K562 treated with DMSO at 1 percent for 4 hours (cell line): Measurements from ENCODE around the gene KRTAP10-9. TPM values are rescaled to one million over a fixed set of nuclear protein-coding genes. Genes with fewer than 3 reads are reported as not detected.

Source experiments
- total RNA-seq: library from RNA; unstranded; fragments of 300-600 nt; gene quantifications from 2 replicates; pipeline ENCODE4 v1.2.3, GENCODE V29; 2022; ENCODE audit not compliant: insufficient read depth

The KRTAP10-9 gene
- total RNA-seq = not detected in 2 replicates

GRCh38 chr21:44626673-44627143 is at the start of gene KRTAP10-9:
TSS of gene KRTAP10-9 (plus strand) at chr21:44627093. CDS start at chr21:44627172, 79 bp downstream.

DNA sequence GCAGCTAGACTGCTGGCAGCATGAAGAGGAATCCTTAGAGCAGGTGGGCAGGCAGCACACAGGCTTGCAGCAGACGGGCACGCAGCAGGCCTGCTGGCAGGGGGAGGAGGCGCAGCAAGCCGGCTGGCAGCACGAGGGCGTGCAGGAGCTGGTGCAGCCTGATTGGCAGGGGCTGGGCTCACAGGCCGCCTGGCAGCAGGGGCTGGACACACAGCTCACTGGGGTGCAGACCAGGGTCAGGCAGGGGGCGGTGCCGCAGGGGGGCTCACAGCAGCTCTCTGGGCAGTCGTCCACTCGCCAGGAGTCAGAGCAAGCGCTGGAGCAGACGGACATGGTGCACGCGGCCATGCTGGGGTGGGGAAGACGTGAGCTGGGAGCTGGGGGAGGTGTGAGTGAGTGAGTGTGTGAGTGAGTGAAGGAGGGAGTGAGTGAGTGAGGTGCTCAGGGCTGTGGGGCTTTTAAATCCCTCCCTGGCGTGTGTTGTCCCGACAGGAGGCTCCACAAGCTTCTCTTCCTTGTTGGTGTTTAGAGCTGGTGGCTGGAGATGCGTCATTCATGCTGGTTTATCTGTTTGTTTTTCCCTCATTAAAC is 46.6 kb upstream of the KRTAP10-9 start, which contains the start of gene KRTAP10-5:
KRTAP10-5 (minus strand) TSS at position 374 of the 591 bp plus-strand sequence; CDS start at position 348, 26 bp downstream.

GRCh38 chr21:44592446-44593311 is 34.2 kb upstream of the KRTAP10-9 start, which contains the start of gene KRTAP10-6:
TSS of gene KRTAP10-6 (minus strand) at chr21:44592505. CDS start at chr21:44592484, 21 bp downstream.

DNA sequence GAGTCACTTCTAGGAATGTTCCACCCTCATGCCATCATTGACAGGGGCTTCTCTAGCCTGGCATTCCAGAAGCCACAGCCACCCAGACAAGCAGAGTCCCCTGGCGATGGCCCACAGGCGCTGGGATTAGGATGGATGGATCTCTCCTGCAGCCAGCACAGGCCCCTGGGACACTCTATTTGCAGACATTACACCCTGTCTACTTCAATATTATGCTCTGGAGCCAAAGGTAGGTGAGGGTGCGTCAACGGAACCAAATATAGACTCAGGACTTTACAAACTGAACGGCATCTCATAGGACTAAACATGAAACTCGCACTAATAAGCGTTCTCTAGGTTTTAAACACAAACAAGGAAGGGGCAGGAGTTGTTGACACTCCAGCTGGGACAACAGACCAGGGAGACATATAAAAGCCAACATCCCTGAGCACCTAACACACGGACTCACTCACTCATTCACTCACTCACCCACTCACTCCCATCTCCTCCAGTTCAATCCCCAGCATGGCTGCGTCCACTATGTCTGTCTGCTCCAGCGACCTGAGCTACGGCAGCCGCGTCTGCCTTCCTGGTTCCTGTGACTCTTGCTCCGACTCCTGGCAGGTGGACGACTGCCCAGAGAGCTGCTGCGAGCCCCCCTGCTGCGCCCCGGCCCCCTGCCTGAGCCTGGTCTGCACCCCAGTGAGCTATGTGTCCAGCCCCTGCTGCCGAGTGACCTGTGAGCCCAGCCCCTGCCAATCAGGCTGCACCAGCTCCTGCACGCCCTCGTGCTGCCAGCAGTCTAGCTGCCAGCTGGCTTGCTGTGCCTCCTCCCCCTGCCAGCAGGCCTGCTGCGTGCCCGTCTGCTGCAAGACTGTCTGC is 26.5 kb upstream of the KRTAP10-9 start, which contains the start of gene KRTAP10-7:
KRTAP10-7 (plus strand) TSS at position 480 of the 861 bp plus-strand sequence; CDS start at position 505, 25 bp downstream.

DNA sequence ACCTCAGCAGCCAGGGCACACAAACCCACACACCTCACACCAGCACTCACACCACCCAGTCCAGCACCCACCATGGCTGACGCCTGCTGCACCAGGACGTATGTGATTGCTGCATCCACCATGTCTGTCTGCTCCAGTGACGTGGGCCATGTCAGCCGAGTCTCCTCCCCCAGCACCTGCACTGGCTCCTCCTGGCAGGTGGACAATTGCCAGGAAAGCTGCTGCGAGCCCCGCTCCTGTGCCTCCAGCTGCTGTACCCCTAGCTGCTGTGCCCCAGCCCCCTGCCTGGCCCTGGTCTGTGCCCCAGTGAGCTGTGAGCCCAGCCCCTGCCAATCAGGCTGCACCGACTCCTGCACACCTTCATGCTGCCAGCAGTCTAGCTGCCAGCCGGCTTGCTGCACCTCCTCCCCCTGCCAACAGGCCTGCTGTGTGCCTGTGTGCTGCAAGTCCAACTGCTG is 14.8 kb upstream of the KRTAP10-9 start, which contains the start of gene KRTAP10-8:
KRTAP10-8 (plus strand) TSS at position 51 of the 458 bp plus-strand sequence; CDS start at position 73, 22 bp downstream.

DNA sequence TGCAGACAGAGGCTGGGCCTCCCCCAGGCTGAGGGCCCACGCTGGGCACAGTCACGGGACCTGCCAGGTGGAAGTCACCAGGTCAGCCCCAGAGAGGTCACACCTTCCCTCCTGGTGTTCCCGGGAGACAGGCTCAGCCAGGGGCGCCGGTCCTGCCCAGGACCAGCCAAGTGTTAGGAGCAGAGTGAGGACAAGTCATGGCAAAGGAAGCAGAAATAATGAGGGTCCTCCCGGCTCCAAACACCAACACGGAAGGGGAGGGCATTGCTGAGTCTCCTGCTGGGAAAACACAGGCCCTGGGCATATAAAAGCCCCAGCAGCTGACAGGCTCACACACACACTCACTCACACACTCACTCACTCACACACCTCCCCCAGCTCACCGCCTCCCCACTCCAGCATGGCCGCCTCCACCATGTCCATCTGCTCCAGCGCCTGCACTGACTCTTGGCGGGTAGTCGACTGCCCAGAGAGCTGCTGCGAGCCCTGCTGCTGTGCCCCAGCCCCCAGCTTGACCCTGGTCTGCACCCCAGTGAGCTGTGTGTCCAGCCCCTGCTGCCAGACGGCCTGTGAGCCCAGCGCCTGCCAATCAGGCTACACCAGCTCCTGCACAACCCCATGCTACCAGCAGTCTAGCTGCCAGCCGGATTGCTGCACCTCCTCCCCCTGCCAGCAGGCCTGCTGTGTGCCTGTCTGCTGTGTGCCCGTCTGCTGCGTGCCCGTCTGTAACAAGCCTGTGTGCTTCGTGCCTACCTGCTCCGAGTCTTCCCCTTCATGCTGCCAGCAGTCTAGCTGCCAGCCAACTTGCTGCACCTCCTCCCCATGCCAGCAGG is 10.3 kb downstream of the KRTAP10-9 start, which contains the start of gene KRTAP10-10:
KRTAP10-10 (plus strand) TSS at position 339 of the 833 bp plus-strand sequence; CDS start at position 401, 62 bp downstream.

DNA sequence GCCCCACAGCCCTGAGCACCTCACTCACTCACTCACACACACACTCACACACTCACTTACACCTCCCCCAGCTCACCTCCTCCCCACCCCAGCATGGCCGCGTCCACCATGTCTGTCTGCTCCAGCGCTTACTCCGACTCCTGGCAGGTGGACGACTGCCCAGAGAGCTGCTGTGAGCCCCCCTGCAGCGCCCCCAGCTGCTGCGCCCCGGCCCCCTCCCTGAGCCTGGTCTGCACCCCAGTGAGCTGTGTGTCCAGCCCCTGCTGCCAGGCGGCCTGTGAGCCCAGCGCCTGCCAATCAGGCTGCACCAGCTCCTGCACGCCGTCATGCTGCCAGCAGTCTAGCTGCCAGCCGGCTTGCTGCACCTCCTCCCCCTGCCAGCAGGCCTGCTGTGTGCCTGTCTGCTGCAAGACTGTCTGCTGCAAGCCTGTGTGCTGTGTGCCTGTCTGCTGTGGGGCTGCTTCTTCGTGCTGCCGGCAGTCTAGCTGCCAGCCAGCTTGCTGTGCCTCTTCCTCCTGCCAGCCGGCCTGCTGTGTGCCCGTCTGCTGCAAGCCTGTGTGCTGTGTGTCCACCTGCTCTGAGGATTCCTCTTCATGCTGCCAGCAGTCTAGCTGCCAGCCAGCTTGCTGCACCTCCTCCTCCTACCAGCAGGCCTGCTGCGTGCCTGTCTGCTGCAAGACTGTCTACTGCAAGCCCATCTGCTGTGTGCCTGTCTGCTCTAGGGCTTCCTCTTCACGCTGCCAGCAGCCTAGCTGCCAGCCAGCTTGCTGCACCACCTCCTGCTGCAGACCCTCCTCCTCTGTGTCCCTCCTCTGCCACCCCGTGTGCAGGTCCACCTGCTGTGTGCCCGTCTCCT is 19.7 kb downstream of the KRTAP10-9 start, which contains the start of gene KRTAP10-11:
KRTAP10-11 (plus strand) TSS at position 49 of the 856 bp plus-strand sequence; CDS start at position 94, 45 bp downstream.

DNA sequence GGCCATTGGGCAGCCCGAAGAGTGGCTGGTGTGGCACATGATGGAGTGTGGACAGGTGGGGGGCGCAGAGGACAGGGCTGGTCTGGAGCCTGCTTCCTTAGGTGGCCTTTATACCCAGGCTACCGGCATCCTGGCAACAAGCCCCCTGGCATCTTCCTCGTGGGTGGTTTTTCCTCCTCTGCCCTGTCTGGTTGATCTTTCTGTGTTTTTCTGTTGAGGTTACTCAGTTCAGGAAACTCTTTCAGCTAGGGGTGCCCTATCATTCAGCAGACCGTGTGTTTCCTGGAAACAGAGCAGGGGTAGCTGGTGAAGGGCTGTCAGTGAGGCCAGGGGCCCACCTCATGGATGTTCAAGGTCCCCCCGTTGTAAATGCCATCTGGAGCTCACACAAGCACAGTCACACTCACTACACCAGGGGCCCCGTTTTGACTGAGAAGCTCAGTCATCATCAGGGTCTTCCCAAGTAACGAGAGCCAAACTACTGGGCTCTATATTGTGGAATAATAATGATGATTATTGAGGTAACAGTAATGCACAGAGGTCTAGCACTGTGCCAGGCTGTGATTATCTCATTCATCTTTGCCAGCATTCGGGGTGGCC is 27.8 kb downstream of the KRTAP10-9 start, which contains the start of gene KRTAP12-4:
KRTAP12-4 (minus strand) TSS at position 84 of the 600 bp plus-strand sequence; CDS start at position 39, 45 bp downstream.

GRCh38 chr21:44657635-44658540 is 31.0 kb downstream of the KRTAP10-9 start, which contains the start of gene KRTAP12-3:
TSS of gene KRTAP12-3 (plus strand) at chr21:44657932. CDS start at chr21:44657980, 48 bp downstream.

DNA sequence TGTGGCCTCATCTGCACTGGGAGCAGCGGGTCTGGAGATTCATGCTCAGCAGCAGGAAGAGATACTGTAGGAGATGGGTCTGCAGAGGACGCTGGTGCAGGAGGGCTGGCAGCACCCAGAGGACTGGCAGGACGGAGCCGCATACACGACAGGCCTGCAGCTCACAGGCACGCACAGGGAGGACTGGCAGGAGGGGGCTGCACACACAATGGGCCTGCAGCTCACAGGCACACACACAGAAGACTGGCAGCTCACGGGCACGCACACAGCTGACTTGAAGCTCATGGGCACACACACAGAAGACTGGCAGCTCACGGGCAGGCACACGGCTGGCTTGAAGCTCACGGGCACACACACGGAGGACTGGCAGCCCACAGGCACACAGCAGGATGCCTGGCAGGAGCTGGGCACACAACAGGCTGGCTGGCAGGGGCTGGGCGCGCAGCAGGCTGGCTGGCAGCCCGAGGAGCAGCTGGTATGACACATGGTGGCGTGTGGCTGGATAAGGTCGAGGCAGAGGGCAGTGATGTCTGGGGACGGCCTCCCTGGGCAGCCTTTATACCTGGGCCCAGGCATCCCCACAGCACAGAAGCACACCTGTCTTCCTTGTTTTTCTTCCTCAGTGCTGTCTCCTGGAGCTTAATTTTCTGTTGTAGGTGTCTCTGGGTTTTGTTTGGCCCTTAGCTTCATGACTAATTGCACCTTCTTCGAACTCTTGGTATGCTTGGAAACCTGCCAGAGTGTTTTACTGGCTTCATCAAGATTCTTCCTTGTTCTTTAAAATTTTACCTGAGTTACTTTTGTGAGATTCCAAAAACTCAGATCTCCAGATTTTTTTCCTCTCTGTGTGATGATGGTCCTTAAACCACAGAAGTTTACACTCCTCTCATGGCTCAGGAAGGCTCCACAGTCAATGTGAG is 39.8 kb downstream of the KRTAP10-9 start, which contains the start of gene KRTAP12-2:
KRTAP12-2 (minus strand) TSS at position 527 of the 920 bp plus-strand sequence; CDS start at position 486, 41 bp downstream.

Other genes starting within 250 kb of the KRTAP10-9 start
- gene LRRC3, start 171.6 kb upstream of the KRTAP10-9 start, total RNA-seq = not detected in 2 replicates
- not detected in 2 replicates for gene KRTAP10-1, start 86.9 kb upstream of the KRTAP10-9 start, total RNA-seq
- gene KRTAP10-2, start 75.6 kb upstream of the KRTAP10-9 start, total RNA-seq = not detected in 2 replicates
- gene KRTAP10-3, start 68.3 kb upstream of the KRTAP10-9 start, total RNA-seq = not detected in 2 replicates
- not detected in 2 replicates for gene KRTAP10-4, start 53.4 kb upstream of the KRTAP10-9 start, total RNA-seq
- not detected in 2 replicates for gene KRTAP10-5, start 46.5 kb upstream of the KRTAP10-9 start, total RNA-seq
- gene KRTAP10-6, start 34.6 kb upstream of the KRTAP10-9 start, total RNA-seq = not detected in 2 replicates
- gene KRTAP10-7, start 26.5 kb upstream of the KRTAP10-9 start, total RNA-seq = not detected in 2 replicates
- gene KRTAP10-8, start 15.0 kb upstream of the KRTAP10-9 start, total RNA-seq = not detected in 2 replicates
- gene KRTAP10-10, start 10.3 kb downstream of the KRTAP10-9 start, total RNA-seq = not detected in 2 replicates
- not detected in 2 replicates for gene KRTAP10-11, start 19.3 kb downstream of the KRTAP10-9 start, total RNA-seq
- gene KRTAP12-4, start 27.6 kb downstream of the KRTAP10-9 start, total RNA-seq = not detected in 2 replicates
- not detected in 2 replicates for gene KRTAP12-3, start 30.8 kb downstream of the KRTAP10-9 start, total RNA-seq
- not detected in 2 replicates for gene KRTAP12-2, start 39.8 kb downstream of the KRTAP10-9 start, total RNA-seq
- gene KRTAP12-1, start 55.1 kb downstream of the KRTAP10-9 start, total RNA-seq = not detected in 2 replicates
- not detected in 2 replicates for gene KRTAP10-12, start 70.1 kb downstream of the KRTAP10-9 start, total RNA-seq
- not detected in 2 replicates for gene TSPEAR, start 84.5 kb downstream of the KRTAP10-9 start, total RNA-seq
- gene UBE2G2, start 174.7 kb downstream of the KRTAP10-9 start, total RNA-seq = 47.5 and 77.0 TPM in 2 replicates
- gene SUMO3, start 191.0 kb downstream of the KRTAP10-9 start, total RNA-seq = 106 and 115 TPM in 2 replicates
- 141 and 163 TPM in 2 replicates for gene PTTG1IP, start 246.6 kb downstream of the KRTAP10-9 start, total RNA-seq